Lung (tissue), 12 donors: Measurements from ENCODE around the gene UMPS. TPM values are rescaled to one million over a fixed set of nuclear protein-coding genes. Genes with fewer than 3 reads are reported as not detected.

Experiments
- ATAC-seq: fragments of 200-7000 bp; cut with Tn5 transposase; one replicate; pipeline ENCODE4 v1.9.1; 2020; ENCODE audit warnings: moderate number of reproducible peaks; ENCODE audit not compliant: insufficient read depth, low FRiP score
- DNase-seq, 3 donors: peaks; one replicate each; pipeline ENCODE4 v3.0.0-alpha.2; 2013 to 2017
- H3K27ac ChIP-seq, 2 donors: one replicate each; pipeline ENCODE4 v1.5.1; 2013; ENCODE audit warnings: mild to moderate bottlenecking in 2 of 2, moderate library complexity in 2 of 2, control low read depth in 1 of 2, inconsistent platforms in 1 of 2, low read depth in 1 of 2, low read length in 1 of 2
- H3K27me3 ChIP-seq, 3 donors: one replicate each; pipeline ENCODE4 v1.5.1; 2013; ENCODE audit warnings: low read length in 2 of 3; ENCODE audit not compliant: control insufficient read depth in 3 of 3, insufficient read depth in 3 of 3
- H3K36me3 ChIP-seq, 4 donors: one replicate each; pipeline ENCODE4 v1.5.1; 2013; ENCODE audit warnings: low read length in 4 of 4, mild to moderate bottlenecking in 1 of 4, moderate library complexity in 1 of 4; ENCODE audit not compliant: control insufficient read depth in 4 of 4, insufficient read depth in 4 of 4
- H3K4me1 ChIP-seq, 5 donors: one replicate each; pipeline ENCODE4 v1.5.1; 2013; ENCODE audit warnings: low read length in 5 of 5, mild to moderate bottlenecking in 2 of 5, moderate library complexity in 1 of 5; ENCODE audit not compliant: control insufficient read depth in 5 of 5, insufficient read depth in 5 of 5
- H3K4me3 ChIP-seq: one replicate; pipeline ENCODE4 v1.5.1; 2013; ENCODE audit warnings: mild to moderate bottlenecking, control low read depth, moderate library complexity
- H3K9ac ChIP-seq, 2 donors: one replicate each; pipeline ENCODE4 v1.5.1; 2013; ENCODE audit warnings: low read length in 2 of 2, control low read depth in 1 of 2; ENCODE audit not compliant: insufficient read depth in 1 of 2
- H3K9me3 ChIP-seq, 4 donors: one replicate each; pipeline ENCODE4 v1.5.1; 2013; ENCODE audit warnings: low read length in 3 of 4, mild to moderate bottlenecking in 1 of 4, moderate library complexity in 1 of 4; ENCODE audit not compliant: control insufficient read depth in 4 of 4, insufficient read depth in 3 of 4
- CTCF ChIP-seq: IDR thresholded peaks from 2 replicates; pipeline ENCODE4 v1.5.1; 2012; ENCODE audit warnings: mild to moderate bottlenecking; ENCODE audit errors: control extremely low read depth, extremely low read depth
- WGBS, 2 donors: extraction: QIAGEN DNeasy Blood & Tissue Kit; methylation state at CpG; one replicate each; pipeline ENCODE4 v1.1.7; 2013; 5-methylcytosine and 5-hydroxymethylcytosine counted together
- polyA plus RNA-seq, 2 donors: library from polyadenylated mRNA; stranded (reverse); fragments of 200-250 nt; gene quantifications; one replicate each; pipeline ENCODE4 v1.2.1, GENCODE V29; 2013
- total RNA-seq, 2 donors: library from RNA; depleted of rRNA in 1 of 2; stranded (reverse); fragments of >200 nt in 1 of 2; gene quantifications; one replicate each; pipeline ENCODE4 v1.2.1, GENCODE V29; 2014 to 2021
- donor health status: control.
- donor health status: control.
- donor health status: Bipolar disorder and iron deficiency.
- donor health status: healthy.
- donor health status: DM: yes; HTN: yes; CAD: no.

Gene UMPS
- total and polyA plus RNA-seq, 4 donors: 17.4 to 27.6 (median 20.4) TPM

- peaks cover 0 to 1% (median 0%) of the 10 kb centered on the region in 4 donors for H3K9me3 ChIP-seq
- no peak overlapping the region for H3K4me3 ChIP-seq
- ATAC-seq: no peak
- TF ChIP-seq CTCF: no peak
- H3K4me1 ChIP-seq: peaks cover 8 to 24% (median 18%) of the 10 kb centered on the region in 5 donors
- H3K36me3 ChIP-seq: peaks cover 4 to 19% (median 11%) of the 10 kb centered on the region in 4 donors
- no peak for DNase-seq
- H3K27ac ChIP-seq: no peak overlapping the region
- H3K9ac ChIP-seq: no peak overlapping the region
- WGBS, 2 donors: 65 to 80% methylated on average over 7 of the region's 7 CpGs
- H3K27me3 ChIP-seq: no peaks in the 10 kb centered on the region
These were observed 38.6 kb downstream of the UMPS start for GRCh38 chr3:124768812-124769211.

GRCh38 chr3:124769462-124769861 lies 39.2 kb downstream of the UMPS start:
- 90 to 92% methylated on average over 9 of the region's 9 CpGs for WGBS, 2 donors
- H3K27ac ChIP-seq: no peak overlapping the region
- H3K4me3 ChIP-seq: no peak overlapping the region
- H3K27me3 ChIP-seq: no peaks in the 10 kb centered on the region
- H3K36me3 ChIP-seq: peaks cover 4 to 20% (median 12%) of the 10 kb centered on the region in 4 donors
- DNase-seq (no peak), ATAC-seq (no peak)
- no peak overlapping the region for H3K9ac ChIP-seq
- TF ChIP-seq CTCF: no peak
- H3K9me3 ChIP-seq: peaks cover 0 to 3% (median 0%) of the 10 kb centered on the region in 4 donors
- H3K4me1 ChIP-seq: peaks cover 11 to 30% (median 19%) of the 10 kb centered on the region in 5 donors

DNA sequence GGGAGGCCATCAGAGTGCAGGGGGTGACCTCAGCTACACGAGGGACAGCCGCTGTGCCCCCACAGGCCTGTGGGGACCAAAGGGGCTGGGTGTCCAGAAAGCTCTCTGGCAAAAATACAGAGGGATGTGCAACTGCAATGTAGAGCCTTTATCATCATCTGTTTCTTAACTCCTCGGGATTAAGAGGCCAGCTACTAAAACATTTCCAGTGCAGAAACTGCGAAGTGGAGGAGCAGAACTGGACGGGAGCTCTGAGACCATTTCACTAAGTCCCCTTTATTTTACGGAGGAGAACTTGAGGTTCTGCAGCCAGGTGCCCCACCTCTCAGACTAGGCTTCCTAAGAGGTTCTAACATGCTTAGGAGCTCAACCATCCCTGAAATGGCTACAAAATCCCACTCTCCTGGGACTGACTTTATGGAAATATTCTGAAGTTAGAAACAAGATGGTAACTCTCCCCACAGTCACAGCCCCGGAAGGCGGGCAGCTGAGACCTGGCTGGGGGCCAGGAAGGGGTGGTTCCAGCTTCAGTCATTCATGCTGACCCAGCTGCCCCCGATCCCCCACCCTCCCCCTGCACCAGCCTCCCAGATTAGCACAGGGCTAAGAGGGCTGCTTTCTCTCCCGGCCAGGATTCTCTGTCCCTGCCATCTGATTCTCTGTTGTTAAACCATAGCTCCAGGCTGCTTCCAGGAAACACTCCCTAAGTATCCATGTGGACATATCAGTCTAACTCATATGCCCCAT lies 40.3 kb downstream of the UMPS start:
- no peaks in the 10 kb centered on the region for H3K27me3 ChIP-seq
- H3K9me3 ChIP-seq: peaks cover 0 to 5% (median 0%) of the 10 kb centered on the region in 4 donors
- ATAC-seq: no peak
- H3K36me3 ChIP-seq: peaks cover 0 to 12% (median 9%) of the 10 kb centered on the region in 4 donors
- H3K9ac ChIP-seq: no peak overlapping the region
- 72 to 80% methylated on average over 10 of the region's 10 CpGs for WGBS, 2 donors
- H3K4me1 ChIP-seq: peaks cover 13 to 35% (median 24%) of the 10 kb centered on the region in 5 donors
- DNase-seq: peak; percentile 56 to 77 (median 61)
- H3K27ac ChIP-seq: peak overlapping the region in 1 of 2 donors; percentile 36
- H3K4me3 ChIP-seq: no peak overlapping the region
- no peak for TF ChIP-seq CTCF
